Ishikawa (cell line): Measurements from ENCODE around the gene MLF1.

ENCODE experiments used
- CEBPB ChIP-seq: IDR thresholded peaks from 2 replicates; pipeline ENCODE4 v1.6.1; 2012
- EGR1 ChIP-seq: IDR thresholded peaks from 2 replicates; pipeline ENCODE4 v1.6.1; 2012
- EP300 ChIP-seq: IDR thresholded peaks from 2 replicates; pipeline ENCODE4 v1.6.1; 2012; ENCODE audit warnings: borderline replicate concordance
- FOXM1 ChIP-seq: IDR thresholded peaks from 2 replicates; pipeline ENCODE4 v1.6.1; 2012; ENCODE audit warnings: low read depth, borderline replicate concordance
- MAX ChIP-seq: IDR thresholded peaks from 2 replicates; pipeline ENCODE4 v1.6.1; 2012
- NFIC ChIP-seq: IDR thresholded peaks from 2 replicates; pipeline ENCODE4 v1.6.1; 2012
- RAD21 ChIP-seq: IDR thresholded peaks from 2 replicates; pipeline ENCODE4 v1.6.1; 2012; ENCODE audit warnings: low read depth
- REST ChIP-seq: IDR thresholded peaks from 2 replicates; pipeline ENCODE4 v1.6.1; 2012; ENCODE audit warnings: low read depth, mild to moderate bottlenecking
- TAF1 ChIP-seq: IDR thresholded peaks from 2 replicates; pipeline ENCODE4 v1.6.1; 2012; ENCODE audit warnings: low read depth, mild to moderate bottlenecking
- TCF12 ChIP-seq: IDR thresholded peaks from 2 replicates; pipeline ENCODE4 v1.6.1; 2012; ENCODE audit warnings: low read depth
- TEAD4 ChIP-seq: IDR thresholded peaks from 2 replicates; pipeline ENCODE4 v1.6.1; 2012
- USF1 ChIP-seq: IDR thresholded peaks from 2 replicates; pipeline ENCODE4 v1.6.1; 2012
- YY1 ChIP-seq: IDR thresholded peaks from 2 replicates; pipeline ENCODE4 v1.6.1; 2012; ENCODE audit warnings: low read depth
- ZBTB7A ChIP-seq: IDR thresholded peaks from 2 replicates; pipeline ENCODE4 v1.6.1; 2012; ENCODE audit warnings: low read depth

- TF ChIP-seq REST (no peak), EP300 (no peak), TEAD4 (no peak), MAX (no peak), TCF12 (no peak), CEBPB (no peak), EGR1 (no peak), USF1 (no peak), FOXM1 (no peak), ZBTB7A (no peak), YY1 (no peak), NFIC (no peak), TAF1 (no peak), RAD21 (no peak)
Observed at GRCh38 chr3:158563076-158563475, 7.9 kb upstream of the MLF1 start.
